ENCODE results near the gene NR5A1.

DNA sequence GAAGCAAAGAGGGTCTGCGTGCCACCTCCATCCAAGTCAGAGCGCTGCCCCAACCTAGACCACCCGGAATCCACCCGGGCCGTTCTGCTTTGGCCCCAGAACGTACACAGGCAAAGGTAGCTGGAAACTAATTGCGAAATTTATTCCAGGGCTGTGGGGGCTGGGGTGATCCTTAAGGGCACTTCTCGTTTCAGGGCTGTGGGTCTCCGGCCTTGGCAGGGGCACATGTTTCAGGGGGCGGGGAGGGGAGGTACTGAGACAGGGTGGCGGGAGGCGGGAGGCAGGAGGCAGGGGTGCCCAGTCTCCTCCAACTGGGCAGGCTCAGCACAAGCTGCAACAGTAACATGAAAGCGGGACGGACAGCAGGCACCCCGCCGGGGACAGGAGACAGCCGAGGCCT lies 26.1 kb downstream of the NR5A1 start:
- TF ChIP-seq, protein P1, sequence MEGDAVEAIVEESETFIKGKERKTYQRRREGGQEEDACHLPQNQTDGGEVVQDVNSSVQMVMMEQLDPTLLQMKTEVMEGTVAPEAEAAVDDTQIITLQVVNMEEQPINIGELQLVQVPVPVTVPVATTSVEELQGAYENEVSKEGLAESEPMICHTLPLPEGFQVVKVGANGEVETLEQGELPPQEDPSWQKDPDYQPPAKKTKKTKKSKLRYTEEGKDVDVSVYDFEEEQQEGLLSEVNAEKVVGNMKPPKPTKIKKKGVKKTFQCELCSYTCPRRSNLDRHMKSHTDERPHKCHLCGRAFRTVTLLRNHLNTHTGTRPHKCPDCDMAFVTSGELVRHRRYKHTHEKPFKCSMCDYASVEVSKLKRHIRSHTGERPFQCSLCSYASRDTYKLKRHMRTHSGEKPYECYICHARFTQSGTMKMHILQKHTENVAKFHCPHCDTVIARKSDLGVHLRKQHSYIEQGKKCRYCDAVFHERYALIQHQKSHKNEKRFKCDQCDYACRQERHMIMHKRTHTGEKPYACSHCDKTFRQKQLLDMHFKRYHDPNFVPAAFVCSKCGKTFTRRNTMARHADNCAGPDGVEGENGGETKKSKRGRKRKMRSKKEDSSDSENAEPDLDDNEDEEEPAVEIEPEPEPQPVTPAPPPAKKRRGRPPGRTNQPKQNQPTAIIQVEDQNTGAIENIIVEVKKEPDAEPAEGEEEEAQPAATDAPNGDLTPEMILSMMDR (IDR thresholded peaks at IDR 0.05; ENCODE audit: low read depth, low read length, poor library complexity, severe bottlenecking) = no peak
- no peak for TF ChIP-seq EZH2phosphoT487 (IDR thresholded peaks at IDR 0.05; ENCODE audit: borderline replicate concordance, low read length)

All from DOHH2 (cell line).